MM.1S (cell line): ENCODE data around the gene TMPRSS9.

Experiments
- DNase-seq: peaks from one replicate; pipeline ENCODE4 v3.0.0-alpha.2; 2015
- H2AFZ ChIP-seq: fragments of 300-600 bp; sonication (generic); 2 replicates; pipeline ENCODE4 v1.6.0; 2016; ENCODE audit warnings: antibody characterized with exemption, low read length
- H3F3A ChIP-seq: fragments of 300-600 bp; sonication (generic); 2 replicates; pipeline ENCODE4 v1.6.1; 2016; ENCODE audit warnings: mild to moderate bottlenecking, antibody characterized with exemption, low read length, moderate library complexity, mixed read lengths; ENCODE audit not compliant: insufficient read depth
- H3K27ac ChIP-seq: fragments of 300-600 bp; sonication (generic); 2 replicates; pipeline ENCODE4 v1.5.1; 2016; ENCODE audit warnings: mild to moderate bottlenecking, low read length
- H3K27me3 ChIP-seq: fragments of 300-600 bp; sonication (generic); replicated peaks from 2 replicates; pipeline ENCODE4 v1.6.0; 2016; ENCODE audit warnings: low read length; ENCODE audit not compliant: insufficient read depth
- H3K36me3 ChIP-seq: fragments of 300-600 bp; sonication (generic); replicated peaks from 2 replicates; pipeline ENCODE4 v1.6.1; 2016; ENCODE audit warnings: mild to moderate bottlenecking, low read length, mixed read lengths; ENCODE audit not compliant: insufficient read depth
- H3K4me1 ChIP-seq: fragments of 300-600 bp; sonication (generic); 2 replicates; pipeline ENCODE4 v1.6.1; 2016; ENCODE audit warnings: low read length, mixed read lengths
- H3K4me2 ChIP-seq: fragments of 300-600 bp; sonication (generic); 2 replicates; pipeline ENCODE4 v1.6.0; 2016; ENCODE audit warnings: low read depth, low read length
- H3K4me3 ChIP-seq: fragments of 300-600 bp; sonication (generic); 2 replicates; pipeline ENCODE4 v1.5.1; 2016; ENCODE audit warnings: low read length, mixed read lengths
- H3K79me2 ChIP-seq: fragments of 300-600 bp; sonication (generic); 2 replicates; pipeline ENCODE4 v1.6.1; 2016; ENCODE audit warnings: mixed run types, low read length, mixed read lengths
- H3K9ac ChIP-seq: fragments of 300-600 bp; sonication (generic); 2 replicates; pipeline ENCODE4 v1.6.1; 2016; ENCODE audit warnings: low read length, mixed read lengths
- H3K9me2 ChIP-seq: fragments of 300-600 bp; sonication (generic); replicated peaks from 2 replicates; pipeline ENCODE4 v1.6.1; 2016; ENCODE audit warnings: mild to moderate bottlenecking, low read length, mixed read lengths; ENCODE audit not compliant: insufficient read depth
- H3K9me3 ChIP-seq: fragments of 300-600 bp; sonication (generic); replicated peaks from 2 replicates; pipeline ENCODE4 v1.6.1; 2016; ENCODE audit warnings: mild to moderate bottlenecking, low read length, mixed read lengths; ENCODE audit not compliant: insufficient read depth
- H4K20me1 ChIP-seq: fragments of 300-600 bp; sonication (generic); 2 replicates; pipeline ENCODE4 v1.6.1; 2016; ENCODE audit warnings: mild to moderate bottlenecking, low read length, moderate library complexity, mixed read lengths; ENCODE audit not compliant: insufficient read depth
- EZH2 ChIP-seq: fragments of 300-600 bp; sonication (generic); optimal IDR thresholded peaks from 2 replicates; pipeline ENCODE3; 2017; ENCODE audit warnings: low read depth, mild to moderate bottlenecking, antibody characterized with exemption, low read length, mixed read lengths
- EZH2phosphoT487 ChIP-seq: fragments of 300-600 bp; sonication (generic); IDR thresholded peaks from 2 replicates; pipeline ENCODE4 v1.6.1; 2018; ENCODE audit warnings: antibody characterized with exemption, low read length
- TF ChIP-seq, protein P1 (sequence below): fragments of 300-600 bp; sonication (generic); IDR thresholded peaks from 2 replicates; pipeline ENCODE4 v1.5.1; 2016; ENCODE audit warnings: antibody characterized with exemption, low read length, mixed read lengths

The TMPRSS9 gene

DNA sequence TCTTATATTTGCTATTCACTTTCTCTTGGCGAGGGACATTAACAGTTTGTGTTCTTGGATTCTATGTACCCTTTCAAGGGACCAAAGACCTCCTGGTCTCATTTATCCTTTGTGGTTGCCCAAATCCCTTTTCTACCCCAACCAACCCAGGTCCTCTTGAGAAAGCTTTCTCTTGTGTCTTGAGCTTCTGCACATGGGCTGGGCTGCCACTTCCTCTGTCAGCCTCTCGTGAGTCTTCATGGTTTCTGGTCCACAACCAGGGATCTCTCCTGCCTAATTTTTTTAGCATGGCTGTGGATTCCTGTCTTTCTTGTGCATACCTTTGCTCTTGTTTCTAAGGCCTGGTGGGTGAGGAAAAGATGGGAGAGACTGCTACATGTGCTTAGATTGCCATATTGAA lies 52.4 kb downstream of the TMPRSS9 start:
- no peak overlapping the region for H2AFZ ChIP-seq
- no peaks in the 10 kb centered on the region for H3K4me1 ChIP-seq
- no peaks in the 10 kb centered on the region for H3K9me3 ChIP-seq
- H3K79me2 ChIP-seq: no peaks in the 10 kb centered on the region
- no peaks in the 10 kb centered on the region for H4K20me1 ChIP-seq
- peaks cover 6% of the 10 kb centered on the region; the same call in 1 of the 2 replicates for H3F3A ChIP-seq
- H3K4me3 ChIP-seq: no peak overlapping the region
- TF ChIP-seq EZH2 (no peak), EZH2phosphoT487 (no peak)
- TF ChIP-seq, protein P1, sequence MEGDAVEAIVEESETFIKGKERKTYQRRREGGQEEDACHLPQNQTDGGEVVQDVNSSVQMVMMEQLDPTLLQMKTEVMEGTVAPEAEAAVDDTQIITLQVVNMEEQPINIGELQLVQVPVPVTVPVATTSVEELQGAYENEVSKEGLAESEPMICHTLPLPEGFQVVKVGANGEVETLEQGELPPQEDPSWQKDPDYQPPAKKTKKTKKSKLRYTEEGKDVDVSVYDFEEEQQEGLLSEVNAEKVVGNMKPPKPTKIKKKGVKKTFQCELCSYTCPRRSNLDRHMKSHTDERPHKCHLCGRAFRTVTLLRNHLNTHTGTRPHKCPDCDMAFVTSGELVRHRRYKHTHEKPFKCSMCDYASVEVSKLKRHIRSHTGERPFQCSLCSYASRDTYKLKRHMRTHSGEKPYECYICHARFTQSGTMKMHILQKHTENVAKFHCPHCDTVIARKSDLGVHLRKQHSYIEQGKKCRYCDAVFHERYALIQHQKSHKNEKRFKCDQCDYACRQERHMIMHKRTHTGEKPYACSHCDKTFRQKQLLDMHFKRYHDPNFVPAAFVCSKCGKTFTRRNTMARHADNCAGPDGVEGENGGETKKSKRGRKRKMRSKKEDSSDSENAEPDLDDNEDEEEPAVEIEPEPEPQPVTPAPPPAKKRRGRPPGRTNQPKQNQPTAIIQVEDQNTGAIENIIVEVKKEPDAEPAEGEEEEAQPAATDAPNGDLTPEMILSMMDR: no peak
- H3K27me3 ChIP-seq: no peaks in the 10 kb centered on the region
- H3K9me2 ChIP-seq: no peaks in the 10 kb centered on the region
- no peak overlapping the region for H3K9ac ChIP-seq
- no peaks in the 10 kb centered on the region for H3K36me3 ChIP-seq
- H3K4me2 ChIP-seq: no peak overlapping the region
- DNase-seq: no peak
- no peak overlapping the region for H3K27ac ChIP-seq

DNA sequence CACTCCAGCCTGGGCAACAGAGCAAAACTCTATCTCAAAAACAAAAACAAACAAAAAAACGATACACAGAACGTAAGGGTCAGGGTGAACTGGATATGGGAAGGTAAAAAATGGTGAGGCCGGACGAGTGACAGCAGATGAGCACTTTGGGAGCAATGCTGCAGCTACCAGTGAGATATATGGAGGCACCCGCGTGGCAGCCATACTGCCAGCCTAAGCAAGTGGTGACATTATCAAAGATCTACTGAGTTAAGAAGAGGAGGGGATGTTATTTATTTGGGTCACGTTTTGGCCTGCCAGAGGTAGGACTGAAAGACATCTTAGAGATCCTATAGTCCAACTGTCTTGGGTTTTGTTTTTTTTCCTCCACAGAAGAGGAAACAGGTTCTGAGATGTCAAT lies 53.1 kb downstream of the TMPRSS9 start:
- TF ChIP-seq, protein P1: no peak
- no peak for TF ChIP-seq EZH2
- no peak for TF ChIP-seq EZH2phosphoT487
- no peaks in the 10 kb centered on the region for H3K36me3 ChIP-seq
- no peaks in the 10 kb centered on the region for H3K9me3 ChIP-seq
- no peaks in the 10 kb centered on the region for H3K79me2 ChIP-seq
- H3K4me1 ChIP-seq: no peaks in the 10 kb centered on the region
- no peaks in the 10 kb centered on the region for H4K20me1 ChIP-seq
- no peaks in the 10 kb centered on the region for H3K9me2 ChIP-seq
- H3K4me2 ChIP-seq: no peak overlapping the region
- no peak overlapping the region for H3K9ac ChIP-seq
- H3K4me3 ChIP-seq: no peak overlapping the region
- DNase-seq: no peak
- H2AFZ ChIP-seq: no peak overlapping the region
- peaks cover 6% of the 10 kb centered on the region; the same call in 1 of the 2 replicates for H3F3A ChIP-seq
- H3K27me3 ChIP-seq: no peaks in the 10 kb centered on the region
- no peak overlapping the region for H3K27ac ChIP-seq

DNA sequence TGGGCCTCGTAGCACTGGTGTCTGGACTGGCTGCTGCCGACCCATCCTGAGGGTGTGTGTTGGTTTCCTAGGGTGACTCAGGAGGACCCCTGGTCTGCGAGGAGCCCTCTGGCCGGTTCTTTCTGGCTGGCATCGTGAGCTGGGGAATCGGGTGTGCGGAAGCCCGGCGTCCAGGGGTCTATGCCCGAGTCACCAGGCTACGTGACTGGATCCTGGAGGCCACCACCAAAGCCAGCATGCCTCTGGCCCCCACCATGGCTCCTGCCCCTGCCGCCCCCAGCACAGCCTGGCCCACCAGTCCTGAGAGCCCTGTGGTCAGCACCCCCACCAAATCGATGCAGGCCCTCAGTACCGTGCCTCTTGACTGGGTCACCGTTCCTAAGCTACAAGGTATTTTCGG lies 53.6 kb downstream of the TMPRSS9 start:
- Histone ChIP-seq H3K27ac (no peak overlapping the region), H3K79me2 (no peaks in the 10 kb centered on the region), H4K20me1 (no peaks in the 10 kb centered on the region), H3K4me3 (no peak overlapping the region), H3K9me3 (no peaks in the 10 kb centered on the region), H3K27me3 (no peaks in the 10 kb centered on the region), H3K9ac (no peak overlapping the region), H3K9me2 (no peaks in the 10 kb centered on the region), H3K4me1 (no peaks in the 10 kb centered on the region), H2AFZ (no peak overlapping the region), H3F3A (peaks cover 6% of the 10 kb centered on the region; the same call in 1 of the 2 replicates), H3K4me2 (no peak overlapping the region), H3K36me3 (no peaks in the 10 kb centered on the region)
- TF ChIP-seq EZH2phosphoT487: no peak
- DNase-seq: no peak

DNA sequence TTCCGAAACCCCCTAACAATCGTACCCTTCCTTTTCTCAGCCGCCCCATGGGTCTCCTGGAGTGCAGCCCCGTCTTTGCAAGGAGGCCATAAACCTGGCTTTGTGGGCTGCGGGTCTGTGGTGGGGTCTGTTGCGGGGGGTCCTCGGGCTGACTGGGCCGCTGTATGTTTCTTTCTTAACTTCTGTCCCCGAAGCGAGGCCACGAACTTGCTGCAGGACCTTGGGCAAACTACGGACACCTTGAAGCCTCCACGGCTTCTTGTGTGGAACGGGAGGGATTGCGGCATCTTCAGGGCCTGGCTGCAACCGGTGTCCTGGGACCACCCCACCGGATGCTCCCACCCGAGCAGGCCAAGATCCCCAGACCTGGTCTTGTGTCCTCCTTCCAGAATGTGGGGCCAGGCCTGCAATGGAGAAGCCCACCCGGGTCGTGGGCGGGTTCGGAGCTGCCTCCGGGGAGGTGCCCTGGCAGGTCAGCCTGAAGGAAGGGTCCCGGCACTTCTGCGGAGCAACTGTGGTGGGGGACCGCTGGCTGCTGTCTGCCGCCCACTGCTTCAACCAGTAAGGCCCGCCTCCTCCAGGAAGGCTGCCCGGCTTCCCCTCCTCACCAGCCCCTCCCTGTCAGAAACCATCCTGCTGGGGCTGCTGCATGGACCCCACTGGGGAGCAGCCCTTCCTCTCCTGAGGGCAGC lies 55.4 kb downstream of the TMPRSS9 start:
- DNase-seq: no peak
- TF ChIP-seq EZH2phosphoT487: no peak
- no peak for TF ChIP-seq EZH2
- TF ChIP-seq, protein P1: no peak
- H3K27ac ChIP-seq: no peak overlapping the region
- no peak overlapping the region for H3K4me2 ChIP-seq
- no peaks in the 10 kb centered on the region for H4K20me1 ChIP-seq
- H2AFZ ChIP-seq: no peak overlapping the region
- H3K4me3 ChIP-seq: no peak overlapping the region
- no peaks in the 10 kb centered on the region for H3K27me3 ChIP-seq
- no peaks in the 10 kb centered on the region for H3K79me2 ChIP-seq
- no peaks in the 10 kb centered on the region for H3K9me2 ChIP-seq
- H3F3A ChIP-seq: peaks cover 8% of the 10 kb centered on the region; the same call in 1 of the 2 replicates
- no peaks in the 10 kb centered on the region for H3K36me3 ChIP-seq
- no peaks in the 10 kb centered on the region for H3K4me1 ChIP-seq
- H3K9me3 ChIP-seq: no peaks in the 10 kb centered on the region
- no peak overlapping the region for H3K9ac ChIP-seq
